ENCODE measurements around the gene BICRAL. TPM values are rescaled to one million over a fixed set of nuclear protein-coding genes. Genes with fewer than 3 reads are reported as not detected.

Gene BICRAL
- total and polyA plus RNA-seq, 2 donors from 2014 or later: 2.7 to 20.9 TPM

- Histone ChIP-seq H3K27me3 (ENCODE audit: control insufficient read depth, insufficient read depth, low read length) (no peaks in the 10 kb centered on the region), H3K4me1 (ENCODE audit: control insufficient read depth in 2 of 3, insufficient read depth in 2 of 3, low read depth in 1 of 3, low read length in 3 of 3) (peaks cover 0 to 6% (median 0%) of the 10 kb centered on the region in 3 donors), H3K4me3 (ENCODE audit: low read length in 3 of 3) (no peak overlapping the region), H3K27ac (ENCODE audit: low read depth in 2 of 2, low read length in 2 of 2) (no peak overlapping the region), H3K36me3 (ENCODE audit: control insufficient read depth in 2 of 3, insufficient read depth in 3 of 3, low read length in 3 of 3) (no peaks in the 10 kb centered on the region), H3K9ac (ENCODE audit: low read length in 3 of 3) (no peak overlapping the region), H3K9me3 (ENCODE audit: control insufficient read depth in 2 of 3, insufficient read depth in 1 of 3, low read length in 3 of 3) (no peaks in the 10 kb centered on the region)
- intact Hi-C loops (cut with DNase I): no loop called here
- FAIRE-seq: no peak
- no peak for DNase-seq
- TF ChIP-seq, protein P1, sequence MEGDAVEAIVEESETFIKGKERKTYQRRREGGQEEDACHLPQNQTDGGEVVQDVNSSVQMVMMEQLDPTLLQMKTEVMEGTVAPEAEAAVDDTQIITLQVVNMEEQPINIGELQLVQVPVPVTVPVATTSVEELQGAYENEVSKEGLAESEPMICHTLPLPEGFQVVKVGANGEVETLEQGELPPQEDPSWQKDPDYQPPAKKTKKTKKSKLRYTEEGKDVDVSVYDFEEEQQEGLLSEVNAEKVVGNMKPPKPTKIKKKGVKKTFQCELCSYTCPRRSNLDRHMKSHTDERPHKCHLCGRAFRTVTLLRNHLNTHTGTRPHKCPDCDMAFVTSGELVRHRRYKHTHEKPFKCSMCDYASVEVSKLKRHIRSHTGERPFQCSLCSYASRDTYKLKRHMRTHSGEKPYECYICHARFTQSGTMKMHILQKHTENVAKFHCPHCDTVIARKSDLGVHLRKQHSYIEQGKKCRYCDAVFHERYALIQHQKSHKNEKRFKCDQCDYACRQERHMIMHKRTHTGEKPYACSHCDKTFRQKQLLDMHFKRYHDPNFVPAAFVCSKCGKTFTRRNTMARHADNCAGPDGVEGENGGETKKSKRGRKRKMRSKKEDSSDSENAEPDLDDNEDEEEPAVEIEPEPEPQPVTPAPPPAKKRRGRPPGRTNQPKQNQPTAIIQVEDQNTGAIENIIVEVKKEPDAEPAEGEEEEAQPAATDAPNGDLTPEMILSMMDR (IDR thresholded peaks at IDR 0.05; ENCODE audit: borderline replicate concordance, extremely low read depth, insufficient read depth): no peak
Observed at GRCh38 chr6:42740725-42741124, 41.1 kb upstream of the BICRAL start.

DNA sequence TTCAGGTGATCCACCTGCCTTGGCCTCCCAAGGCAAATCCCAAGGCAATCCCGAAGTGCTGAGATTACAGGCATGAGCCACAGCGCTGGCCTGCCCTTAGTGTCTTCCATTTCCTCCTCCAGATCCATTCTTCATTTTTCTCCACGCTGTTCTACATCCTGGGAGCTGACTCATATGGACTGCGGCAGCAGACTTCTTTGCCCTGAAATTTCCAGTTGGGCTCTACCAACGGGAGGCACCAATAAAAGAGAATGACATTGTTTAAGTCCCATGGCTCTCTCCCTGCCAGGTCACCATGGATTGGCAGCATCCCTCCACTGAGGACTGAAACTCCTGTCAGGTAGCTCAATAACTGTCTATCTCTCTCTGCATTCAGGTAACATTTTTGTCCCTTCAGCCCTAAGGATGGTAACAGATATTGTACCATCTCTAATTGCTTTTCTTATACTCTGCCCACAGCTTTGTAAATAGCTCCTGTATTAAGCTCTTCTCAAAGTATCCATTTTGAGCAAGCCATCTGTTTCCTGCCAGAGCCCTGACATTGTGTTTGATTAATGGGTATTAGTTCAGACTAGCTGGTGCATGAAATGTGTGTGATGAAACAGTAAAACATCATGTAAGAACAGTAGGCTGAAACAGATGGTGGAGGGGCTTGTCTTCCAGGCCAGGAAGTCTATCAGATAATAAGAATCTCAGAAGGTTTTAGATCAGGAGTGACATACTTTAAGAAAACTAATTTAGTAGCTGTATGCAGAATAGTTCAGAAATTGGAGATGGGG lies 39.5 kb upstream of the BICRAL start:
- H3K4me1 ChIP-seq (ENCODE audit: control insufficient read depth in 2 of 3, insufficient read depth in 2 of 3, low read depth in 1 of 3, low read length in 3 of 3): peaks cover 0 to 6% (median 0%) of the 10 kb centered on the region in 3 donors
- no peaks in the 10 kb centered on the region for H3K36me3 ChIP-seq (ENCODE audit: control insufficient read depth in 2 of 3, insufficient read depth in 3 of 3, low read length in 3 of 3)
- TF ChIP-seq, protein P1 (IDR thresholded peaks at IDR 0.05; ENCODE audit: borderline replicate concordance, extremely low read depth, insufficient read depth): no peak
- FAIRE-seq (no peak), DNase-seq (peak in 2 of 5 donors; percentile 57 to 73)
- intact Hi-C loops (cut with DNase I): no loop called here
- no peaks in the 10 kb centered on the region for H3K9me3 ChIP-seq (ENCODE audit: control insufficient read depth in 2 of 3, insufficient read depth in 1 of 3, low read length in 3 of 3)
- H3K27ac ChIP-seq (ENCODE audit: low read depth in 2 of 2, low read length in 2 of 2): no peak overlapping the region
- no peaks in the 10 kb centered on the region for H3K27me3 ChIP-seq (ENCODE audit: control insufficient read depth, insufficient read depth, low read length)
- H3K9ac ChIP-seq (ENCODE audit: low read length in 3 of 3): no peak overlapping the region
- H3K4me3 ChIP-seq (ENCODE audit: low read length in 3 of 3): no peak overlapping the region

GRCh38 chr6:42744351-42744893 lies 37.4 kb upstream of the BICRAL start:
- Histone ChIP-seq H3K9me3 (ENCODE audit: control insufficient read depth in 2 of 3, insufficient read depth in 1 of 3, low read length in 3 of 3) (no peaks in the 10 kb centered on the region), H3K27ac (ENCODE audit: low read depth in 2 of 2, low read length in 2 of 2) (no peak overlapping the region), H3K4me3 (ENCODE audit: low read length in 3 of 3) (peak overlapping the region; percentile 98 to 99 (median 98)), H3K4me1 (ENCODE audit: control insufficient read depth in 2 of 3, insufficient read depth in 2 of 3, low read depth in 1 of 3, low read length in 3 of 3) (peaks cover 0 to 6% (median 0%) of the 10 kb centered on the region in 3 donors), H3K9ac (ENCODE audit: low read length in 3 of 3) (peak overlapping the region; percentile 65 to 97 (median 97)), H3K36me3 (ENCODE audit: control insufficient read depth in 2 of 3, insufficient read depth in 3 of 3, low read length in 3 of 3) (no peaks in the 10 kb centered on the region), H3K27me3 (ENCODE audit: control insufficient read depth, insufficient read depth, low read length) (no peaks in the 10 kb centered on the region)
- intact Hi-C loops (cut with DNase I): no loop called here
- DNase-seq (peak in 2 of 5 donors; percentile 38 to 54), FAIRE-seq (no peak)
- TF ChIP-seq, protein P1 (IDR thresholded peaks at IDR 0.05; ENCODE audit: borderline replicate concordance, extremely low read depth, insufficient read depth): no peak

Data from kidney (tissue), 14 donors.